ENCODE results near the gene TMOD1. TPM values are rescaled to one million over a fixed set of nuclear protein-coding genes. Genes with fewer than 3 reads are reported as not detected.
A peak's percentile ranks its signal among the peaks of the same experiment; 100 is the strongest.

The TMOD1 gene
- total and polyA plus RNA-seq, 9 of the 15 experiments (the other 6 are each of a cell fraction or from before 2014, with no cell fraction given), result 7.1 to 41.2 (median 14.2) TPM

DNA sequence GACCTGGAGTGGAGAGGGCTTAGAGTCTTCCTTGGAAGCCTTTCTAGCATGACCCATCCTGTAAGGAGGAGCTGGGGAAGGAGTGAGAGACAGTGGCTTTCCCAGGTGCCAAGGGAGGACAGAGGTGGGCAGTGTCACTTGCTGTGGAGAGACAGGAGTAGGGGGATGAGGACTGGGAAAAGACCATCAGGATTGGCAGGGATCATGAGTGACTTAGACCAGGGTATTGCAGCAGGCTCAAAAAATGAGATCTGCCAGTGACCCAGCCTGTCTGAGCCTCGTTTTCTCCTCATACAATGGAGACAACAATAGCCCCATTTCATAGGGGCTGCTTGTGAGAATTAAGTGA lies 2.4 kb downstream of the TMOD1 start (continued):
- TF ChIP-seq, protein P1, sequence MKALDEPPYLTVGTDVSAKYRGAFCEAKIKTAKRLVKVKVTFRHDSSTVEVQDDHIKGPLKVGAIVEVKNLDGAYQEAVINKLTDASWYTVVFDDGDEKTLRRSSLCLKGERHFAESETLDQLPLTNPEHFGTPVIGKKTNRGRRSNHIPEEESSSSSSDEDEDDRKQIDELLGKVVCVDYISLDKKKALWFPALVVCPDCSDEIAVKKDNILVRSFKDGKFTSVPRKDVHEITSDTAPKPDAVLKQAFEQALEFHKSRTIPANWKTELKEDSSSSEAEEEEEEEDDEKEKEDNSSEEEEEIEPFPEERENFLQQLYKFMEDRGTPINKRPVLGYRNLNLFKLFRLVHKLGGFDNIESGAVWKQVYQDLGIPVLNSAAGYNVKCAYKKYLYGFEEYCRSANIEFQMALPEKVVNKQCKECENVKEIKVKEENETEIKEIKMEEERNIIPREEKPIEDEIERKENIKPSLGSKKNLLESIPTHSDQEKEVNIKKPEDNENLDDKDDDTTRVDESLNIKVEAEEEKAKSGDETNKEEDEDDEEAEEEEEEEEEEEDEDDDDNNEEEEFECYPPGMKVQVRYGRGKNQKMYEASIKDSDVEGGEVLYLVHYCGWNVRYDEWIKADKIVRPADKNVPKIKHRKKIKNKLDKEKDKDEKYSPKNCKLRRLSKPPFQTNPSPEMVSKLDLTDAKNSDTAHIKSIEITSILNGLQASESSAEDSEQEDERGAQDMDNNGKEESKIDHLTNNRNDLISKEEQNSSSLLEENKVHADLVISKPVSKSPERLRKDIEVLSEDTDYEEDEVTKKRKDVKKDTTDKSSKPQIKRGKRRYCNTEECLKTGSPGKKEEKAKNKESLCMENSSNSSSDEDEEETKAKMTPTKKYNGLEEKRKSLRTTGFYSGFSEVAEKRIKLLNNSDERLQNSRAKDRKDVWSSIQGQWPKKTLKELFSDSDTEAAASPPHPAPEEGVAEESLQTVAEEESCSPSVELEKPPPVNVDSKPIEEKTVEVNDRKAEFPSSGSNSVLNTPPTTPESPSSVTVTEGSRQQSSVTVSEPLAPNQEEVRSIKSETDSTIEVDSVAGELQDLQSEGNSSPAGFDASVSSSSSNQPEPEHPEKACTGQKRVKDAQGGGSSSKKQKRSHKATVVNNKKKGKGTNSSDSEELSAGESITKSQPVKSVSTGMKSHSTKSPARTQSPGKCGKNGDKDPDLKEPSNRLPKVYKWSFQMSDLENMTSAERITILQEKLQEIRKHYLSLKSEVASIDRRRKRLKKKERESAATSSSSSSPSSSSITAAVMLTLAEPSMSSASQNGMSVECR (CRISPR knock-in tag; IDR thresholded peaks at IDR 0.05), result 0 out of 2 replicates have a peak, but pooled peaks have one; percentile 24
- TF ChIP-seq ATF3 (IDR thresholded peaks at IDR 0.05) (no peak), ATF3 (CRISPR knock-in tag; conservative IDR thresholded peaks at IDR 0.05) (no peak), ZNF655 (CRISPR knock-in tag; IDR thresholded peaks at IDR 0.05) (no peak), CBX5 (IDR thresholded peaks at IDR 0.05; ENCODE audit: borderline replicate concordance, low read depth) (no peak), ZNF12 (CRISPR knock-in tag; IDR thresholded peaks at IDR 0.05) (no peak), ZBTB26 (CRISPR knock-in tag; IDR thresholded peaks at IDR 0.05) (no peak), NFATC3 (IDR thresholded peaks at IDR 0.05) (no peak), SREBF1 (IDR thresholded peaks at IDR 0.05; ENCODE audit: borderline replicate concordance, low read depth, low read length) (no peak), ZNF431 (CRISPR knock-in tag; IDR thresholded peaks at IDR 0.05) (0 out of 2 replicates have a peak, but pooled peaks have one; percentile 11), KLF6 (CRISPR knock-in tag; IDR thresholded peaks at IDR 0.05; ENCODE audit: borderline replicate concordance) (no peak), POLR2AphosphoS2 (IDR thresholded peaks at IDR 0.05; ENCODE audit: low read length) (no peak), ZNF785 (CRISPR knock-in tag; IDR thresholded peaks at IDR 0.05) (no peak), BRD4 (IDR thresholded peaks at IDR 0.05) (no peak), SIN3A (IDR thresholded peaks at IDR 0.05; ENCODE audit: borderline replicate concordance in 2 of 2, control insufficient read depth in 1 of 2, low read depth in 2 of 2, low read length in 2 of 2) (no peak)

All from K562 (cell line).